K562 (cell line): ENCODE results near the gene ARAF. TPM values are rescaled to one million over a fixed set of nuclear protein-coding genes. Genes with fewer than 3 reads are reported as not detected.

ENCODE experiments used
- ARID2 ChIP-seq: fragments of 450-650 bp; IDR thresholded peaks from 2 replicates; pipeline ENCODE4 v1.6.1; 2017; ENCODE audit warnings: antibody characterized with exemption, mild to moderate bottlenecking
- E2F3 ChIP-seq: fragments of 250-450 bp; sonication (Bioruptor Pico); IDR thresholded peaks from 2 replicates; pipeline ENCODE4 v1.4.0; 2020; ENCODE audit warnings: mild to moderate bottlenecking
- EHMT2 ChIP-seq: fragments of 450-650 bp; IDR thresholded peaks from 2 replicates; pipeline ENCODE4 v1.6.1; 2018; ENCODE audit warnings: antibody characterized with exemption
- FOS ChIP-seq: IDR thresholded peaks from 3 replicates; pipeline ENCODE4 v1.6.1; 2011; ENCODE audit not compliant: insufficient read length; ENCODE audit errors: extremely low read depth
- FOSL1 ChIP-seq: fragments of 200-800 bp; sonication (Bioruptor generic); conservative IDR thresholded peaks from 2 replicates; pipeline ENCODE4 v1.6.1; 2016; ENCODE audit warnings: missing genetic modification characterization, missing compliant biosample characterization
- FOXM1 ChIP-seq, 2 experiments: fragments of 450-650 bp in 1 of 2; sonication (generic) in 1 of 2; formaldehyde crosslinking in 1 of 2; IDR thresholded peaks; 2 replicates each; pipeline versions ENCODE4 v1.6.1 to v1.9.0; 2017 to 2022; ENCODE audit warnings: low read depth in 2 of 2, mild to moderate bottlenecking in 2 of 2, missing genetic modification reagents in 1 of 2, moderate library complexity in 1 of 2
- NFIC ChIP-seq: fragments of 450-650 bp; IDR thresholded peaks from 2 replicates; pipeline ENCODE4 v1.6.1; 2017; ENCODE audit warnings: mild to moderate bottlenecking, inconsistent platforms
- NR3C1 ChIP-seq: sonication (generic); formaldehyde crosslinking; IDR thresholded peaks from 2 replicates; pipeline ENCODE4 v1.8.1; 2022; ENCODE audit warnings: missing genetic modification reagents
- PHF8 ChIP-seq: fragments of 200-600 bp; sonication (generic); IDR thresholded peaks from 2 replicates; pipeline ENCODE4 v1.6.1; 2012; ENCODE audit warnings: mixed run types, mild to moderate bottlenecking, inconsistent platforms, low read length, moderate library complexity, borderline replicate concordance
- POLR2G ChIP-seq: fragments of 200-400 bp; formaldehyde crosslinking; IDR thresholded peaks from 2 replicates; pipeline ENCODE4 v1.6.1; 2017; ENCODE audit warnings: low read depth, mild to moderate bottlenecking, antibody characterized with exemption, low read length, moderate library complexity
- POLR3A ChIP-seq: IDR thresholded peaks from 2 replicates; pipeline ENCODE4 v1.6.1; 2011; ENCODE audit warnings: borderline replicate concordance, mild to moderate bottlenecking, moderate library complexity; ENCODE audit not compliant: insufficient read length, insufficient read depth; ENCODE audit errors: extremely low read depth
- PURB ChIP-seq: sonication (generic); formaldehyde crosslinking; IDR thresholded peaks from 2 replicates; pipeline ENCODE4 v1.9.0; 2021; ENCODE audit warnings: low read depth, mild to moderate bottlenecking, missing genetic modification reagents
- RB1 ChIP-seq: fragments of 450-650 bp; IDR thresholded peaks from 2 replicates; pipeline ENCODE4 v1.6.1; 2017; ENCODE audit warnings: low read depth, mild to moderate bottlenecking
- SAP30 ChIP-seq: fragments of 200-600 bp; sonication (generic); IDR thresholded peaks from 2 replicates; pipeline ENCODE4 v1.6.1; 2012; ENCODE audit warnings: borderline replicate concordance, low read depth, mild to moderate bottlenecking, moderate library complexity, low read length, control low read depth, inconsistent platforms; ENCODE audit not compliant: insufficient read depth, poor library complexity, severe bottlenecking
- SOX6 ChIP-seq: fragments of 450-650 bp; IDR thresholded peaks from 2 replicates; pipeline ENCODE4 v1.6.1; 2014; ENCODE audit warnings: mild to moderate bottlenecking
- TEAD2 ChIP-seq: fragments of 450-650 bp; IDR thresholded peaks from 2 replicates; pipeline ENCODE4 v1.6.1; 2016; ENCODE audit warnings: missing genetic modification characterization, control low read depth, missing compliant biosample characterization
- YBX1 ChIP-seq: fragments of 450-650 bp; IDR thresholded peaks from 2 replicates; pipeline ENCODE4 v1.7.1; 2016; ENCODE audit warnings: mild to moderate bottlenecking
- ZKSCAN8 ChIP-seq: fragments of 200-800 bp; sonication (Bioruptor generic); IDR thresholded peaks from 2 replicates; pipeline ENCODE4 v1.6.1; 2016; ENCODE audit warnings: missing genetic modification characterization, missing compliant biosample characterization
- ZNF140 ChIP-seq: fragments of 250-450 bp; sonication (Bioruptor Pico); IDR thresholded peaks from 2 replicates; pipeline ENCODE4 v1.8.0; 2021; ENCODE audit warnings: moderate library complexity, mild to moderate bottlenecking, inconsistent platforms
- ZNF143 ChIP-seq: sonication (generic); formaldehyde crosslinking; IDR thresholded peaks from 2 replicates; pipeline ENCODE4 v1.9.0; 2022; ENCODE audit warnings: mild to moderate bottlenecking, missing genetic modification reagents
- ZNF263 ChIP-seq: sonication (generic); formaldehyde crosslinking; IDR thresholded peaks from 2 replicates; pipeline ENCODE4 v1.8.0; 2022; ENCODE audit warnings: mild to moderate bottlenecking, missing genetic modification reagents, borderline replicate concordance
- ZNF668 ChIP-seq: fragments of 250-450 bp; sonication (Bioruptor Pico); IDR thresholded peaks from 2 replicates; pipeline ENCODE4 v1.8.0; 2022; ENCODE audit warnings: mild to moderate bottlenecking, inconsistent platforms
- ZNF717 ChIP-seq: fragments of 250-450 bp; sonication (Bioruptor Pico); IDR thresholded peaks from 2 replicates; pipeline ENCODE4 v1.5.0; 2021
- ZNF766 ChIP-seq: fragments of 200-800 bp; sonication (Bioruptor generic); conservative IDR thresholded peaks from 2 replicates; pipeline ENCODE4 v1.6.1; 2016; ENCODE audit warnings: missing genetic modification characterization, missing compliant biosample characterization
- polyA plus RNA-seq, 8 experiments: library from polyadenylated mRNA; depleted of rRNA in 4 of 8; stranded (reverse) in 5 of 8; unstranded in 3 of 8; fragments of >200 nt; fragmentation: Nextera tagmentation in 2 of 8; fragmentation: Illumina TruSeq in 1 of 8; extraction: Ambion mirVana in 2 of 8; extraction: Trizol in 1 of 8; gene quantifications; 2 replicates each; pipeline versions ENCODE4 v1.2.1 to v1.2.3, GENCODE V29; 2011 to 2014; ENCODE audit warnings: inconsistent platforms in 1 of 8, missing spikeins in 1 of 8
- total RNA-seq, 7 experiments: library from RNA; depleted of rRNA in 6 of 7; stranded (reverse); fragments of >200 nt in 6 of 7; fragmentation: Illumina TruSeq in 2 of 7; extraction: Trizol in 2 of 7; gene quantifications; 2 replicates each; pipeline versions ENCODE4 v1.2.1 to v1.2.3, GENCODE V29; 2011 to 2021; ENCODE audit warnings: low replicate concordance in 1 of 7
- TF ChIP-seq, protein P1 (sequence below): fragments of 450-650 bp; formaldehyde crosslinking; IDR thresholded peaks from 2 replicates; pipeline ENCODE4 v1.4.0; 2020; ENCODE audit warnings: mild to moderate bottlenecking, moderate library complexity
- TF ChIP-seq, protein P2 (sequence below): fragments of 450-650 bp; IDR thresholded peaks from 2 replicates; pipeline ENCODE4 v1.6.1; 2016

Gene ARAF
- total and polyA plus RNA-seq, 9 of the 15 experiments (the other 6 are each of a cell fraction or from before 2014, with no cell fraction given): 5.5 to 70.0 (median 29.4) TPM

DNA sequence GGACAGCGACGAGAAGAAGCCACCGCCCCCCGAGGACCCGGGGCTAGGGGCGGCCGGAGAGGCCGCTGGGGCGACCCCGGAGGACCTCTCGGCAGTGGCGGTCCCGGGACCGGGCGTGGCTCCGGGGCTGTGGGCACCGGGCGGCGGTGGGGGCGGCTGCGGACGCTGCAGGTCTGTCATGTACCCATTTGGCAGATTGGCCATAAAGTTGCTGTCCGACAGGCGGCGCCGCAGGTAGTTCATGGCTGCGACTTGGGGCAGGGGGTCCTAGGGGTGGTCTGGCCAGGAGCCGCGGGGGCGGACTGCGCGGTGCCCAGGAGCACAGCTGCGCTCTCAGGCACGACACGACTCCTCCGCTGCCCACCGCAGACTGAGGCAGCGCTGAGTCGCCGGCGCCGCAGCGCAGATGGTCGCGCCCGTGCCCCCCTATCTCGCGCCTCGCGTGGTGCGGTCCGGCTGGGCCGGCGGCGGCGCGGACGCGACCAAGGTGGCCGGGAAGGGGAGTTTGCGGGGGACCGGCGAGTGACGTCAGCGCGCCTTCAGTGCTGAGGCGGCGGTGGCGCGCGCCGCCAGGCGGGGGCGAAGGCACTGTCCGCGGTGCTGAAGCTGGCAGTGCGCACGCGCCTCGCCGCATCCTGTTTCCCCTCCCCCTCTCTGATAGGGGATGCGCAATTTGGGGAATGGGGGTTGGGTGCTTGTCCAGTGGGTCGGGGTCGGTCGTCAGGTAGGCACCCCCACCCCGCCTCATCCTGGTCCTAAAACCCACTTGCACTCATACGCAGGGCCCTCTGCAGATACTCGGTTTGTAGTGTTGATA, 58.7 kb downstream of the ARAF start, which contains the start of gene SYN1 (continued):
- TF ChIP-seq, protein P1, sequence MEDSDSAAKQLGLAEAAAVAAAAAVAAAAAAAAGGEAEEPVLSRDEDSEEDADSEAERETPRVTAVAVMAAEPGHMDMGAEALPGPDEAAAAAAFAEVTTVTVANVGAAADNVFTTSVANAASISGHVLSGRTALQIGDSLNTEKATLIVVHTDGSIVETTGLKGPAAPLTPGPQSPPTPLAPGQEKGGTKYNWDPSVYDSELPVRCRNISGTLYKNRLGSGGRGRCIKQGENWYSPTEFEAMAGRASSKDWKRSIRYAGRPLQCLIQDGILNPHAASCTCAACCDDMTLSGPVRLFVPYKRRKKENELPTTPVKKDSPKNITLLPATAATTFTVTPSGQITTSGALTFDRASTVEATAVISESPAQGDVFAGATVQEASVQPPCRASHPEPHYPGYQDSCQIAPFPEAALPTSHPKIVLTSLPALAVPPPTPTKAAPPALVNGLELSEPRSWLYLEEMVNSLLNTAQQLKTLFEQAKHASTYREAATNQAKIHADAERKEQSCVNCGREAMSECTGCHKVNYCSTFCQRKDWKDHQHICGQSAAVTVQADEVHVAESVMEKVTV (CRISPR knock-in tag): no peak
- TF ChIP-seq PHF8 (no peak; the same call in 1 of the 2 replicates), ZKSCAN8 (CRISPR knock-in tag) (peak; percentile 72; the same call in 1 of the 2 replicates), ZNF143 (CRISPR knock-in tag) (0 out of 2 replicates have a peak, but pooled peaks have one; percentile 10), FOSL1 (peak; percentile 73), NFIC (no peak; the same call in 1 of the 2 replicates), FOXM1 (IDR thresholded peaks at IDR 0.05; ENCODE audit: low read depth) (no peak), FOXM1 (CRISPR knock-in tag; IDR thresholded peaks at IDR 0.05; ENCODE audit: low read depth) (0 out of 2 replicates have a peak, but pooled peaks have one; percentile 84), ZNF668 (CRISPR knock-in tag) (no peak), FOS (no peak), ZNF766 (peak; percentile 67; the same call in 1 of the 2 replicates), NR3C1 (peak; percentile 49; the same call in 1 of the 2 replicates), ZNF717 (CRISPR knock-in tag) (no peak), ZNF140 (CRISPR knock-in tag) (no peak), SOX6 (0 out of 2 replicates have a peak, but pooled peaks have one; percentile 15), YBX1 (no peak), SAP30 (no peak), POLR3A (no peak), ARID2 (no peak), PURB (no peak), EHMT2 (peak; percentile 96), TEAD2 (tag) (no peak), ZNF263 (peak; percentile 76; the same call in 1 of the 2 replicates), POLR2G (peak; percentile 46; the same call in 1 of the 2 replicates), E2F3 (CRISPR knock-in tag) (no peak), RB1 (peak; percentile 94)
- TF ChIP-seq, protein P2, sequence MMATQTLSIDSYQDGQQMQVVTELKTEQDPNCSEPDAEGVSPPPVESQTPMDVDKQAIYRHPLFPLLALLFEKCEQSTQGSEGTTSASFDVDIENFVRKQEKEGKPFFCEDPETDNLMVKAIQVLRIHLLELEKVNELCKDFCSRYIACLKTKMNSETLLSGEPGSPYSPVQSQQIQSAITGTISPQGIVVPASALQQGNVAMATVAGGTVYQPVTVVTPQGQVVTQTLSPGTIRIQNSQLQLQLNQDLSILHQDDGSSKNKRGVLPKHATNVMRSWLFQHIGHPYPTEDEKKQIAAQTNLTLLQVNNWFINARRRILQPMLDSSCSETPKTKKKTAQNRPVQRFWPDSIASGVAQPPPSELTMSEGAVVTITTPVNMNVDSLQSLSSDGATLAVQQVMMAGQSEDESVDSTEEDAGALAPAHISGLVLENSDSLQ: no peak
